ENCODE measurements around the gene ABHD14A.

- TF ChIP-seq CTCF (IDR thresholded peaks at IDR 0.05; ENCODE audit: borderline replicate concordance, extremely low read depth, low read length, poor library complexity, severe bottlenecking) (no peak), EZH2 (IDR thresholded peaks at IDR 0.05; ENCODE audit: borderline replicate concordance, low read depth, low read length, severe bottlenecking) (no peak)
Observed at GRCh38 chr3:51974277-51974962, 444 bp upstream of the ABHD14A start.

Measured in DND-41 (cell line).